ENCODE results near the gene ALOX15. TPM values are rescaled to one million over a fixed set of nuclear protein-coding genes. Genes with fewer than 3 reads are reported as not detected.

Gene ALOX15
- total RNA-seq, 1 experiment from 2014 or later: not detected

DNA sequence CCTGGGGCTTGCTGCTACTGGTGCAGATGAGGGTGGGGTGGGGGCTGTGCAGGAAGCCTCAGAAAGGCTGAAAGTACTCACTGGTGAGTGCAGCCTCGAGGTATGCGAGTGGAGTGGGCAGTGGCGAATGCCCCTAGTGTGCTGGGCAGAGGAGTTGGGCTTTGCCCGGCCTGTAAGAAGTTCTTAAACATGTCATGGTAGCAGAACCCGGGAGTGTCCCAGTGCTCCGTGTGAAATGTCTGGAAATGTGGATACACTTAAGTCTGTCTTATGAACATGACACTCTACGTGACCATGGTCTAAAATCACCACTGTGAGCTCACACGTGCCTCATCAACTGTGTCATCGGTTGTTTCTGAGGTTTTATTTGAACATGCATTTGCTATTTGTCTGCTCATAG, 55.4 kb downstream of the ALOX15 start:
- H3K4me3 Mint-ChIP-seq (ENCODE audit: unreplicated experiment): no peak overlapping the region
- H3K4me1 Mint-ChIP-seq (ENCODE audit: insufficient read depth, unreplicated experiment): no peaks in the 10 kb centered on the region
- TF ChIP-seq, protein P1, sequence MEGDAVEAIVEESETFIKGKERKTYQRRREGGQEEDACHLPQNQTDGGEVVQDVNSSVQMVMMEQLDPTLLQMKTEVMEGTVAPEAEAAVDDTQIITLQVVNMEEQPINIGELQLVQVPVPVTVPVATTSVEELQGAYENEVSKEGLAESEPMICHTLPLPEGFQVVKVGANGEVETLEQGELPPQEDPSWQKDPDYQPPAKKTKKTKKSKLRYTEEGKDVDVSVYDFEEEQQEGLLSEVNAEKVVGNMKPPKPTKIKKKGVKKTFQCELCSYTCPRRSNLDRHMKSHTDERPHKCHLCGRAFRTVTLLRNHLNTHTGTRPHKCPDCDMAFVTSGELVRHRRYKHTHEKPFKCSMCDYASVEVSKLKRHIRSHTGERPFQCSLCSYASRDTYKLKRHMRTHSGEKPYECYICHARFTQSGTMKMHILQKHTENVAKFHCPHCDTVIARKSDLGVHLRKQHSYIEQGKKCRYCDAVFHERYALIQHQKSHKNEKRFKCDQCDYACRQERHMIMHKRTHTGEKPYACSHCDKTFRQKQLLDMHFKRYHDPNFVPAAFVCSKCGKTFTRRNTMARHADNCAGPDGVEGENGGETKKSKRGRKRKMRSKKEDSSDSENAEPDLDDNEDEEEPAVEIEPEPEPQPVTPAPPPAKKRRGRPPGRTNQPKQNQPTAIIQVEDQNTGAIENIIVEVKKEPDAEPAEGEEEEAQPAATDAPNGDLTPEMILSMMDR (IDR thresholded peaks at IDR 0.05; ENCODE audit: unreplicated experiment): no peak
- no peaks in the 10 kb centered on the region for H3K9me3 Mint-ChIP-seq (ENCODE audit: unreplicated experiment)
- intact Hi-C loops (cut with micrococcal nuclease): no loop called here
- DNase-seq (ENCODE audit: unreplicated experiment): no peak
- no TSS peak for BruUV-seq (replicated peaks)
- H3K36me3 Mint-ChIP-seq (ENCODE audit: insufficient read depth, unreplicated experiment): no peaks in the 10 kb centered on the region
- peaks cover 76% of the 10 kb centered on the region for H3K27me3 Mint-ChIP-seq (ENCODE audit: insufficient read depth, unreplicated experiment)
- CTCF ChIA-PET: no interaction called here
- POLR2A ChIA-PET: no interaction called here
- H3K27ac Mint-ChIP-seq (ENCODE audit: low read depth, unreplicated experiment): no peak overlapping the region

DNA sequence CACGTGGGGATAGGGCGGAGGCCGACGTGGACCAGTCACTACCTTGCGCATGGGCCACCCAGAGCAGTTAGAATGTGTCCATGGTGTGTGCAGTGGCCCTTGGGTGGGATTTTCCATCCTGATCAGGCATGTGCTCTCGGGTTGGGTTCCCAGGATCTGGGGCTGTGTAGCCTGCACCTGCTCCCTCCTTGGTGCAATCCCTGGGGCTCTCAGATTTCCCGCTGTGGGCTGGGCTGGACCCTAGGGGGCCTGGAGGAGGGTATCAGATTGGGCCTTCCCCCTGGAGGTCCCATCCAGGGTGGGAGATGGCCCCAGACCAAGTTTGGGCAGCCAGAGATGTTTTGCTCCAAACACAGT, 55.9 kb downstream of the ALOX15 start:
- ChIA-PET CTCF (no interaction called here), POLR2A (no interaction called here)
- Mint-ChIP-seq H3K27ac (ENCODE audit: low read depth, unreplicated experiment) (no peak overlapping the region), H3K9me3 (ENCODE audit: unreplicated experiment) (no peaks in the 10 kb centered on the region), H3K4me1 (ENCODE audit: insufficient read depth, unreplicated experiment) (no peaks in the 10 kb centered on the region), H3K36me3 (ENCODE audit: insufficient read depth, unreplicated experiment) (no peaks in the 10 kb centered on the region), H3K4me3 (ENCODE audit: unreplicated experiment) (no peak overlapping the region), H3K27me3 (ENCODE audit: insufficient read depth, unreplicated experiment) (peaks cover 75% of the 10 kb centered on the region)
- BruUV-seq (replicated peaks): no TSS peak
- TF ChIP-seq, protein P1 (IDR thresholded peaks at IDR 0.05; ENCODE audit: unreplicated experiment): no peak
- no peak for DNase-seq (ENCODE audit: unreplicated experiment)
- intact Hi-C loops (cut with micrococcal nuclease): no loop called here

DNA sequence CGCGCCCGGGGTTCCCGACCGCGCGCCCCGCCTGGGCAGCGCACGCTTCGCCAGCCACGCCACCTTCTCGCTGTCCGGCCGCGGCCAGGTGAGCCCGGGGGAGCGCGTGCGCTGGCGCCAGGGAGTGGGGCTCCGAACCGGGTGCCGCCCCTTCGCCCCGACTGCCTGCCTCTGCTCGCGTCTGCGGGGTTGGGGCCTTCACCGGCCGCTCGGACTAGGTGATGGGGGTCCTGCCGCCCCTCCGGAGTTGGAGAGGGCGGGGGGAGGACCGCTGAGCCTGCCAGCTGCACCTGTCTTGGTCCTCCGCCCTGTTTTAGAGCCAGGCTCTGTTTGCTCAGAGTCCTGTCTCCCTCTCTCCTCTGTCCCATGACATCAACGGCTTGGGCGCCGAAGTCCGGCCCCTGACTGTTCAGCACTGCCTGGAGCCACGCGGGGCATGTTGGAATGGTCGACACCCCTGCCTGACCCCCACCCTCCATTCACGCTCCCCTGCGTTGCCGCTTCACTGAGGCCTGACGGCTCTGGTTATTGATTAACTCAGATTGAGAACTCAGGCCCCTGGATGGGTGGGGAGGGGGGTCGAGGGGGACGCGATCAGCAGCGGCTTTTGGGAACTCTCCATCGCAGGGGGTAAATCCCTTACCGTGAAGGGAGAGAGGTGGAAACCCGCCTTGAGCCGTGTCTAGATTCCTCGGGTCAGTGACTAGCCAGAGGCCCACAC, 56.4 kb downstream of the ALOX15 start:
- intact Hi-C loops (cut with micrococcal nuclease): no loop called here
- Mint-ChIP-seq H3K36me3 (ENCODE audit: insufficient read depth, unreplicated experiment) (no peaks in the 10 kb centered on the region), H3K27me3 (ENCODE audit: insufficient read depth, unreplicated experiment) (peaks cover 69% of the 10 kb centered on the region), H3K9me3 (ENCODE audit: unreplicated experiment) (no peaks in the 10 kb centered on the region), H3K27ac (ENCODE audit: low read depth, unreplicated experiment) (no peak overlapping the region), H3K4me1 (ENCODE audit: insufficient read depth, unreplicated experiment) (peaks cover under 1% of the 10 kb centered on the region), H3K4me3 (ENCODE audit: unreplicated experiment) (no peak overlapping the region)
- TF ChIP-seq, protein P1 (IDR thresholded peaks at IDR 0.05; ENCODE audit: unreplicated experiment): no peak
- BruUV-seq (replicated peaks): no TSS peak
- DNase-seq (ENCODE audit: unreplicated experiment): no peak
- ChIA-PET CTCF (no interaction called here), POLR2A (no interaction called here)

DNA sequence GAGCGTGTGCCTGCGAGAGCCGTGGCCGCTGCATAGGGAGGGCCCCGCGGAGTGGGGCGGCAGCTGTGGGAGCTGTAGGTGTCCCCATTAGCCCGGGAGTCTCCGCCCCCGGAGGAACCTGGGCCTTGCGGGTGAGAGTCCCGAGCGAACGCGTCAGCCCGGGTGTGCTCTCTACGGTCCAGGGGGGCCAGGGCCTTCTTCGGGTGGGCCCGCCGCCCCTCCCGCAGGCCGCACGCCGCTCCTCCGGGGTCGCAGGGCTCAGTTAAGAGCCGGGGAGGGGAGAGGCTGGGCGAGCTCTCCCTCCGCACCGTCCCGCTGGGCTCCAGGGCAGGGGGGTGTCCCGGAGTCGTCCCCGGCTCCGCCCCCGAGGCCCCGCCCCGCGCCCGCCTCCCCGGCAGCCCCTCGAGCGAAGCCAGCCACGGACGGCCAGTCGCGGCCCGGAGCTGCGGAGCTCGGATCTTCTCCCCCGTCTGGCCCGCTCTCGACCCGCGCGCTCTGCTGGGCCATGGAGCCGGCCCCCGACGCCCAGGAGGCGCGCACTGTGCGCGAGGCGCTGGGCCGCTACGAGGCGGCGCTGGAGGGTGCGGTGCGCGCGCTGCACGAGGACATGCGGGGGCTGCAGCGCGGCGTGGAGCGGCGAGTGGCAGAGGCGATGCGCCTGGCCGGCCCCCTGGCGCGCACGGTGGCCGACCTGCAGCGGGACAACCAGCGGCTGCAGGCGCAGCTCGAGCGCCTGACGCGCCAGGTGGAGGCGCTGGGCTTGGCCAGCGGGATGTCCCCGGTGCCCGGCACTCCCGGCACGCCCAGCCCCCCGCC, 57.2 kb downstream of the ALOX15 start, which contains the start of gene SMTNL2:
Gene SMTNL2 (plus strand): TSS at position 429 of the 816 bp plus-strand sequence. CDS start 77 bp downstream, at position 506.
- intact Hi-C loops (cut with micrococcal nuclease): no loop called here
- CTCF ChIA-PET: interaction anchor here (0.5 kb wide), 1 partner anchor 193 kb away, joined by 3 read pairs; no protein-coding TSS in a partner anchor

More for the DNA sequence above, 57.2 kb downstream of the ALOX15 start, which contains the start of gene SMTNL2:
- Mint-ChIP-seq H3K27ac (ENCODE audit: low read depth, unreplicated experiment) (no peak within 1 kb of the TSS), H3K36me3 (ENCODE audit: insufficient read depth, unreplicated experiment) (no peaks in the 10 kb centered on the region), H3K9me3 (ENCODE audit: unreplicated experiment) (no peaks in the 10 kb centered on the region), H3K27me3 (ENCODE audit: insufficient read depth, unreplicated experiment) (peaks cover 62% of the 10 kb centered on the region), H3K4me3 (ENCODE audit: unreplicated experiment) (no peak within 1 kb of the TSS), H3K4me1 (ENCODE audit: insufficient read depth, unreplicated experiment) (peaks cover 7% of the 10 kb centered on the region)
- no peak for DNase-seq (ENCODE audit: unreplicated experiment)
- no TSS peak for BruUV-seq (replicated peaks)
- TF ChIP-seq, protein P1 (IDR thresholded peaks at IDR 0.05; ENCODE audit: unreplicated experiment): no peak
- POLR2A ChIA-PET: interaction anchor here (0.6 kb wide), 1 partner anchor 13 kb away, joined by 3 read pairs; no protein-coding TSS in a partner anchor
